Measurements from ENCODE around the gene ABLIM1.

The ABLIM1 gene

DNA sequence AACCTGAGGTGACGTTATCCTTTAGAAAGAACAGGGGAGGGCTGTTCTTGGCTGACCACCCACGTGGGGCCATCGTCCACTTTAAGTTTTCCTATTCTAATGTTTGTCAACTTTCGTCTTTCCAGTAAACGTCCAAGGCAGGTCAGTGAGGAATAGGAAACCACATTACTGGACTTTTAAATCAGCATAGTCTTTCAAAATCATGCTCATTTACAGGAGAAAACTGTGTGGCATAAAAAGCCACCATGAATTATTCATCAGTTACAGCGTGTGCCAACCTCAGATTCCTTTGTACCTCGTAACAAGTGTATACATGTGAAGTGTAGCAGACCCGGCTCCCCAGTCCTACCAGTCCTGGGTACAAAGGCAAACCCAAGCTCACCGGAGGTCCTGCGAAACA lies 25.1 kb upstream of the ABLIM1 start:
- Histone ChIP-seq H3K36me3 (no peaks in the 10 kb centered on the region), H3K27me3 (ENCODE audit: insufficient read depth, low read depth, severe bottlenecking) (no peaks in the 10 kb centered on the region), H3K4me3 (ENCODE audit: low read depth, low read length) (no peak overlapping the region), H3K9me3 (ENCODE audit: severe bottlenecking) (no peaks in the 10 kb centered on the region), H3K27ac (no peak overlapping the region)
- DNase-seq, result no peak
- TF ChIP-seq, protein P1, sequence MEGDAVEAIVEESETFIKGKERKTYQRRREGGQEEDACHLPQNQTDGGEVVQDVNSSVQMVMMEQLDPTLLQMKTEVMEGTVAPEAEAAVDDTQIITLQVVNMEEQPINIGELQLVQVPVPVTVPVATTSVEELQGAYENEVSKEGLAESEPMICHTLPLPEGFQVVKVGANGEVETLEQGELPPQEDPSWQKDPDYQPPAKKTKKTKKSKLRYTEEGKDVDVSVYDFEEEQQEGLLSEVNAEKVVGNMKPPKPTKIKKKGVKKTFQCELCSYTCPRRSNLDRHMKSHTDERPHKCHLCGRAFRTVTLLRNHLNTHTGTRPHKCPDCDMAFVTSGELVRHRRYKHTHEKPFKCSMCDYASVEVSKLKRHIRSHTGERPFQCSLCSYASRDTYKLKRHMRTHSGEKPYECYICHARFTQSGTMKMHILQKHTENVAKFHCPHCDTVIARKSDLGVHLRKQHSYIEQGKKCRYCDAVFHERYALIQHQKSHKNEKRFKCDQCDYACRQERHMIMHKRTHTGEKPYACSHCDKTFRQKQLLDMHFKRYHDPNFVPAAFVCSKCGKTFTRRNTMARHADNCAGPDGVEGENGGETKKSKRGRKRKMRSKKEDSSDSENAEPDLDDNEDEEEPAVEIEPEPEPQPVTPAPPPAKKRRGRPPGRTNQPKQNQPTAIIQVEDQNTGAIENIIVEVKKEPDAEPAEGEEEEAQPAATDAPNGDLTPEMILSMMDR (IDR thresholded peaks at IDR 0.05; ENCODE audit: low read depth, low read length), result no peak

DNA sequence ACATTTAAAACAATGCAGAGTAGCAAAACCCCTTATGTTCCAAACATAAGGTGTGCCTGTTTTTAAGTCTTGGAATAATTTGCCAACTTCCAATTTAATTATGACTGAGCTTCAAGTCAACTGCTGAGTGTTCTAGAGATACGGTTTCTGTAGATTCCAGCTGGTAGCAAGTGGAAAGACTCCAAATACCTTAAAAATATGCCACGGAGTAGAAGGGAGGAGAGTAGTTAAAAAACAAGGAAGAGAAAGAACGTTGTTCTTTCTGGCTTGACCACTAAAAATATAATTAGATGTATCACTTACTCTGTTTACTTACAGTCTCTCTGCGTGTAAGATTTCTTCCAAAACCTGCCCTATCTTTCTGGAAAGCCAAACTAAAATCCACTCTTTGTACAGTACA lies 24.5 kb upstream of the ABLIM1 start:
- no peak for DNase-seq
- Histone ChIP-seq H3K27me3 (ENCODE audit: insufficient read depth, low read depth, severe bottlenecking) (no peaks in the 10 kb centered on the region), H3K9me3 (ENCODE audit: severe bottlenecking) (no peaks in the 10 kb centered on the region), H3K36me3 (no peaks in the 10 kb centered on the region), H3K4me3 (ENCODE audit: low read depth, low read length) (no peak overlapping the region), H3K27ac (peak overlapping the region; percentile 32)
- TF ChIP-seq, protein P1 (IDR thresholded peaks at IDR 0.05; ENCODE audit: low read depth, low read length), result no peak

DNA sequence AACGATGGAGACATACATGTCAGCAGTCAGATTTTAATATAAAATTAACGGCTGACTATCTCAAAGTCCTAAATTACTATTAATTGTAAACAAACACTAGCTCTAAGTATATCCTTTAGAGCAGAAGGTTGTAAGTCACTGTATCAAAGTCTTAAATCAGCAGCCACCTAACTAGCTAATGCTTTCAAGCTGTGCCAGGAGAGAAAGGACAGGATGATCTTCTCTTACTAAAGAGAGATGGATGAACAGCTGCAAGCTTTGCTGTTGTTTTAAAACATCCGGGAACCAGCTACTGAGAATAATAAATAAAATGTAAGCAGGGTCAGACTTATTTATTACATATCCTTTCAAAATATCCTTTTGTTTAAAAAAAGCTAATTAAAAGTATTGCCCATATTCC lies 24.0 kb upstream of the ABLIM1 start:
- TF ChIP-seq, protein P1 (IDR thresholded peaks at IDR 0.05; ENCODE audit: low read depth, low read length), result no peak
- no peaks in the 10 kb centered on the region for H3K36me3 ChIP-seq
- peak overlapping the region; percentile 32; the same call in 1 of the 2 replicates for H3K27ac ChIP-seq
- no peaks in the 10 kb centered on the region for H3K9me3 ChIP-seq (ENCODE audit: severe bottlenecking)
- H3K4me3 ChIP-seq (ENCODE audit: low read depth, low read length), result no peak overlapping the region
- H3K27me3 ChIP-seq (ENCODE audit: insufficient read depth, low read depth, severe bottlenecking), result no peaks in the 10 kb centered on the region
- no peak for DNase-seq

DNA sequence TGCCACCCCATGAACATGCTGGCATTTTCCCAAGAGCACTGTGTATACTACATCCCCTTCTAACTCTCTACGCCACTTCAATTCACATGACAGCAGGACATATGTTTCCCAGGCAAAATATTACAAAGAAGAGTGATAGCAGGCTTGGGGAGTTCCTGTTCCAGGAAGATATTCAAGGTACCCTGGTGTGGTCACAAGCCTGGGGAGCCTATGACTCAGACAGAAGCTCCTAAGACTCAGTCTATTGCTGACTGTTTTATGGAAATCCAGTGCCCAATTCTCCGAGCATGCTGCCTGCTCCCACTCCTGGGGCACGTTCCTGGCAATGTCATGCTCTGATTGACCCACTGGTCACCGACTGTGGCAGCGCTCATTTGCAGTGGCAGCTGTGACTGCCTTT lies 23.5 kb upstream of the ABLIM1 start:
- Histone ChIP-seq H3K4me3 (ENCODE audit: low read depth, low read length) (no peak overlapping the region), H3K9me3 (ENCODE audit: severe bottlenecking) (no peaks in the 10 kb centered on the region), H3K27me3 (ENCODE audit: insufficient read depth, low read depth, severe bottlenecking) (no peaks in the 10 kb centered on the region), H3K36me3 (no peaks in the 10 kb centered on the region), H3K27ac (peak overlapping the region; percentile 8; the same call in 1 of the 2 replicates)
- TF ChIP-seq, protein P1 (IDR thresholded peaks at IDR 0.05; ENCODE audit: low read depth, low read length), result no peak
- no peak for DNase-seq

DNA sequence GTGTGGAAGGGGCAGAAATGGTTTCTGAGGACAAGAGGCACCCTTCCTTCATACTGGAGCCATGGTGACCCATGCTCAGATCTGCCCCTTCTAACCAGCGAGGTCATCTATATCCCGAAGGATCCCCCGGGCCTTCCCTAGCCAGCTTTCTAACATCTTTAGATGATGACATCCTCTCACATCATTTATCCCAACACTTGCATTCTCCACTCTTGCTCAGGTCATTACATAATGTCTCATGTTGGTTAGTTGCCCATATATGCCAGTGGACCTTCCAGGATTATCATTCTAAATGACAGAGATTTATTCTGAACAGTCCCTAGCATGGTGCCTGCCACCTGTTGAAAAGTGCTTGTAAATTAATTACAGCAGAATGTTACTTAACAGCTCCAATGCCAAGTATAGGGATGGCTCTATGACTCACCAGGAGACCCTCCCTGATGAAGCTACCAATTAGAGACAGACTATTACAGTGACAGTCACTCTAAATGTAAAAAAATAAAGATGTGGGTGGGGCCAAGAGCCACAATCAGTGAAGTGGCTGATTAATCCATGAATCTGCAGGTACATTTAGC lies 22.6 kb upstream of the ABLIM1 start:
- H3K4me3 ChIP-seq (ENCODE audit: low read depth, low read length), result no peak overlapping the region
- TF ChIP-seq, protein P1 (IDR thresholded peaks at IDR 0.05; ENCODE audit: low read depth, low read length), result no peak
- H3K36me3 ChIP-seq, result no peaks in the 10 kb centered on the region
- H3K27ac ChIP-seq, result no peak overlapping the region
- DNase-seq, result peak; percentile 22
- H3K27me3 ChIP-seq (ENCODE audit: insufficient read depth, low read depth, severe bottlenecking), result no peaks in the 10 kb centered on the region
- H3K9me3 ChIP-seq (ENCODE audit: severe bottlenecking), result no peaks in the 10 kb centered on the region

DNA sequence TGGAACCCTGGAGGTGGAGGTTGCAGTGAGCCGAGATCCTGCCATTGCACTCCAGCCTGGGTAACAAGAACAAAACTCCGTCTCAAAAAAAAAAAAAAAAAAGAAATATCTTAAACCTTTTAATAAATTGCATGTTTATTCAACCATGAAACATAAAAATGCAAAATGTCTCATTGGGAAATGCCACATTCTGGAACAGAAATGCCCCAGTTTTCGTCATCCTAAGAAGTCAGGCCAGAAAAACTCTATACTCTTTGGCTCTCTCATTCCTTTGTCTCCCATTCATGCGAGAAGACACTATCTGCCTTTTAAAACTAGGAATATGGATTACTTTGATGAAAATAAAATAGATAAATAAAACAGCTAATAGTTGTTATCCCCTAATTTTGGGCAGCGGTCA lies 21.5 kb upstream of the ABLIM1 start:
- Histone ChIP-seq H3K9me3 (ENCODE audit: severe bottlenecking) (no peaks in the 10 kb centered on the region), H3K4me3 (ENCODE audit: low read depth, low read length) (no peak overlapping the region), H3K36me3 (no peaks in the 10 kb centered on the region), H3K27me3 (ENCODE audit: insufficient read depth, low read depth, severe bottlenecking) (no peaks in the 10 kb centered on the region), H3K27ac (no peak overlapping the region)
- TF ChIP-seq, protein P1 (IDR thresholded peaks at IDR 0.05; ENCODE audit: low read depth, low read length), result no peak
- DNase-seq, result no peak
